ENCODE data around the gene ST8SIA3.

- TF ChIP-seq CTCF (conservative IDR thresholded peaks at IDR 0.05) (no peak), ZFX (IDR thresholded peaks at IDR 0.05) (no peak)
These were observed 14.2 kb downstream of the ST8SIA3 start for GRCh38 chr18:57366528-57367081.

Measured in C4-2B (cell line).